Stimulated activated CD8-positive, alpha-beta memory T cell treated with anti-CD3 and anti-CD28 coated beads, Interleukin-7, amount 100 ng/mL, for 1 hour (primary cell): ENCODE results near the gene RAB6D.
"Not testable (repeated sequence)": the region's sequence is repeated elsewhere in the genome, so short reads cannot be mapped to it uniquely, and the experiment has no call there.

Experiments used
- DNase-seq, 2 donors: peaks; one replicate each; pipeline ENCODE4 v3.0.0-alpha.2; 2020; ENCODE audit warnings: low read depth in 2 of 2

The RAB6D gene

GRCh38 chr2:131366643-131367042 lies 2.7 kb upstream of the RAB6D start:
- no peak for DNase-seq

- DNase-seq = no peak
Observed at GRCh38 chr2:131365452-131365851, 1.5 kb upstream of the RAB6D start.

GRCh38 chr2:131363213-131363612 lies 755 bp downstream of the RAB6D start:
- DNase-seq = not testable (repeated sequence)

- DNase-seq = not testable (repeated sequence)
Observed at GRCh38 chr2:131361773-131362172, 2.2 kb downstream of the RAB6D start.

GRCh38 chr2:131353167-131353697 lies 10.7 kb downstream of the RAB6D start:
- not testable (repeated sequence) for DNase-seq

- DNase-seq = no peak
Observed at GRCh38 chr2:131349021-131349420, 14.9 kb downstream of the RAB6D start.

GRCh38 chr2:131347035-131347434 lies 16.9 kb downstream of the RAB6D start:
- not testable (repeated sequence) for DNase-seq

- DNase-seq = not testable (repeated sequence)
Observed at GRCh38 chr2:131339307-131339706, 24.7 kb downstream of the RAB6D start.

- DNase-seq = not testable (repeated sequence)
Observed at GRCh38 chr2:131335319-131335718, 28.6 kb downstream of the RAB6D start.

- not testable (repeated sequence) for DNase-seq
Observed at GRCh38 chr2:131332709-131333108, 31.3 kb downstream of the RAB6D start.

GRCh38 chr2:131331000-131331399 lies 33.0 kb downstream of the RAB6D start:
- DNase-seq = not testable (repeated sequence)

- no peak for DNase-seq
Observed at GRCh38 chr2:131322209-131322608, 41.8 kb downstream of the RAB6D start.

- DNase-seq = not testable (repeated sequence)
Observed at GRCh38 chr2:131321344-131321743, 42.6 kb downstream of the RAB6D start.

GRCh38 chr2:131311001-131311400 lies 53.0 kb downstream of the RAB6D start:
- DNase-seq = not testable (repeated sequence)
